ENCODE results near the gene SIPA1. TPM values are rescaled to one million over a fixed set of nuclear protein-coding genes. Genes with fewer than 3 reads are reported as not detected.

The SIPA1 gene

DNA sequence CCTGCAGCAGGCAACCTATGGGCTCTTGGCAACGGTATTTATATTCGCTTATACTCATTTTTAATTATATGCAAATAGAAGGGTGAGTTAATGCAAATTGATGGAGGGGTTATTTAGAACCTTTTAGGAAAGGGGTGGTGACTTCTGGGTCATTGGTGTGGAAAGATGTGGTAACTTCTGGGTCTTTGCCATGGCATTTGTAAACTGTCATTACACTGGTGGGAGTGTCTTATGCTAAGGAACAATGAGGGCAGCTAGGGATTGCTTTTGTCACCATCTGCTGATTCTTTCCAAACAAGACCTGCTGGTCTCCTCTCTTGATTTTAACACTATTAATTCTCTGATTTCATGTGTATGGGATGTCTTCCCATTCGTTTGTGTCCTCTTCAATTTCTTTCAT lies 62.5 kb downstream of the SIPA1 start:
- Histone ChIP-seq H2BK15ac (replicated peaks; ENCODE audit: low read depth) (no peak overlapping the region), H2BK120ac (ENCODE audit: low read depth, low read length) (no peak overlapping the region), H2BK5ac (ENCODE audit: low read length) (no peak overlapping the region), H3K4me3 (ENCODE audit: low read length) (no peak overlapping the region), H2AK5ac (ENCODE audit: low read length) (no peak overlapping the region), H3K23ac (ENCODE audit: low read length) (no peak overlapping the region), H3K4me1 (ENCODE audit: control insufficient read depth, low read depth, low read length) (no peaks in the 10 kb centered on the region), H3K36me3 (ENCODE audit: control insufficient read depth, insufficient read depth, low read length) (no peaks in the 10 kb centered on the region), H3K18ac (ENCODE audit: low read length) (no peak overlapping the region), H3K4ac (ENCODE audit: low read depth, low read length) (no peak overlapping the region), H4K8ac (ENCODE audit: low read depth, low read length) (no peak overlapping the region), H4K5ac (ENCODE audit: low read length) (no peak overlapping the region), H3K27ac (ENCODE audit: low read depth, low read length) (no peak overlapping the region), H3K79me2 (ENCODE audit: control insufficient read depth, insufficient read depth, low read length) (no peaks in the 10 kb centered on the region), H3K79me1 (ENCODE audit: low read length) (no peaks in the 10 kb centered on the region), H3K4me2 (ENCODE audit: low read length) (no peak overlapping the region), H3K27me3 (ENCODE audit: insufficient read depth, low read length, poor library complexity) (no peaks in the 10 kb centered on the region), H3K9ac (ENCODE audit: low read length) (no peak overlapping the region), H3K56ac (ENCODE audit: low read length) (no peak overlapping the region)
- DNase-seq: no peak
- no CpG with 5 or more reads among the region's 3 CpGs for WGBS (ENCODE audit: extremely low coverage, insufficient coverage, low lambda C conversion rate)

Small RNAs within 50 kb of the gene (small RNA-seq; reads per million reads assigned to genes)
- gene MIR4489 (ENCODE audit: insufficient read depth) (not detected), gene MIR4690 (ENCODE audit: insufficient read depth) (3.9 reads per million, percentile 61 among the genes with 10 or more reads in this experiment), gene RN7SL309P (ENCODE audit: insufficient read depth) (not detected)
